H1 (cell line): ENCODE measurements around the gene NEO1. TPM values are rescaled to one million over a fixed set of nuclear protein-coding genes. Genes with fewer than 3 reads are reported as not detected.

Experiments used
- CHD7 ChIP-seq: fragments of 300-600 bp; sonication (generic); IDR thresholded peaks from 2 replicates; pipeline ENCODE4 v1.7.1; 2012; ENCODE audit warnings: low read length, moderate library complexity, mild to moderate bottlenecking, inconsistent platforms; ENCODE audit not compliant: insufficient replicate concordance
- polyA plus RNA-seq, 7 experiments: library from polyadenylated mRNA; depleted of rRNA in 3 of 7; stranded (reverse) in 5 of 7; unstranded in 2 of 7; fragments of >200 nt in 5 of 7; fragments of 200-250 nt in 2 of 7; gene quantifications; 1 replicate in 5 of 7; 2 replicates in 1 of 7; 4 replicates in 1 of 7; pipeline versions ENCODE4 v1.2.1 to v1.2.3, GENCODE V29; 2011 to 2013; ENCODE audit warnings: missing spikeins in 2 of 7, mixed read lengths in 2 of 7
- total RNA-seq: library from RNA; stranded (reverse); fragmentation: NEBNext Ultra II Directional; extraction: Animal tissue kit (Norgen Biotek cat#: 25700); gene quantifications from 2 replicates; pipeline ENCODE4 v1.2.1, GENCODE V29; 2021

The NEO1 gene
- total and polyA plus RNA-seq, 2 of the 8 experiments (the other 6 are each of a cell fraction or from before 2014, with no cell fraction given) = 36.0 to 51.0 TPM

- no peak for TF ChIP-seq CHD7
Observed at GRCh38 chr15:73130830-73131229, 78.6 kb downstream of the NEO1 start (continued).
